ENCODE measurements around the gene ACBD5.
"Not testable (repeated sequence)": the region's sequence is repeated elsewhere in the genome, so short reads cannot be mapped to it uniquely, and the experiment has no call there.

- not testable (repeated sequence) for TF ChIP-seq POLR2A, CTCF (IDR thresholded peaks at IDR 0.05)
These were observed 25.4 kb upstream of the ACBD5 start for GRCh38 chr10:27266025-27266424.

Data from stomach (tissue), 4 donors.